Stimulated activated CD4-positive, alpha-beta T cell treated with anti-CD3 and anti-CD28 coated beads, Interleukin-1b, Interleukin-23, amount 100 ng/mL, for 24 hours (primary cell): ENCODE results near the gene RUFY4.
"Not testable (repeated sequence)": the region's sequence is repeated elsewhere in the genome, so short reads cannot be mapped to it uniquely, and the experiment has no call there.

Experiments
- DNase-seq, 4 experiments: peaks; one replicate each; pipeline ENCODE4 v3.0.0-alpha.2; 2020; ENCODE audit warnings: low read depth in 4 of 4, low spot score in 1 of 4

The RUFY4 gene

DNA sequence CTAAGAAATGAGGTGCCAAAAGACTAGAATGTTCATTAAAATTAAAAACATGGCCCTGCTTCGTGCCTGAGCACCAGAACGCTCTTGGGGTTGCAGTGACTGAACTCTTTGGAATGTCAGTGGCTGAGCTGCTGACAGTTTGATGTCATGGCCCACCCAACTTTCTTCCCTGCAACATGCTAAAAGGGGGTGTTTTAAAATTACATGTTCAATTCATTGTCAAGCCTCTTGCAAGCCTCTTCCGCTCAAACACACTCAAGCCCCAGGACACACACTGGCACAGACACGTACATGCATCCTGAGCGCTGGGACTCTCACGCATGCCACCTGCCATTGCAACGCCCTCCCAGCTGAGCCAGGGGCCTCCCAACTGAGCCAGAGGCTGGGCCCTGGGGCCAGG lies 12.6 kb downstream of the RUFY4 start:
- no peak for DNase-seq

DNA sequence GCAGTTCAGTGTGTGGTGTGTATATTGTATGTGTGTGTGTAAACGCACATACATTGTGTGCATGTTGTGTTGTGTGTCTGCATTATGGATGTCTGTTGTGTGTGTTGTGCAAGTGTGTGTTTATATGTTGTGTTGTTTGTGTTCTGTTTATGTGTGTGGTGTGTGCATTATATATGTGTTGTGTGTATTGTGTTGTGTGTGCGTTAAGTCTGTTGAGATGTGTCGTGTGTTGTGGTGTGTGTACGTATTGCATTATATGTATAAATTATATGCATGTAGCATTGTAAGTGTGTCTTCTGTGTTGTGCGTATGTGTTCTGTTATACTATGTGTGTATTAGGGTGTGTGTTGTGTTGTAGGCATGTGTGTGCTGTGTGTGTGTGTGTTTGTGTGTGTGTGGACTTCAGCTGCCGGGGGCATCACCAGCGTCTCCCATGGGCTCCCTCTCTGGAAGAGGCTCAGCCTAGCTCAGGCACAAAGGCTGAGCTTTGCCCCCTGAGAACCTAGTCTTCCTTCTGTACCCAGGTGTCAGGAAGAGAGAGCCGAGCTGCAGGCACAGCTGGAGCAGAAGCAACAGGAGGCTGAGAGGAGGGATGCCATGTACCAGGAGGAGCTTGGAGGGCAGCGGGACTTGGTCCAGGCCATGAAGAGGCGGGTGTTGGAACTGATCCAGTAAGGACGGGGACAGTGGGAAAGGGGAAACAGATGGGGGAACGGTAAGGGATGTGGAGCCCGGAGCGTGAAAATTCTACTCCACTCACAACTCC lies 13.7 kb downstream of the RUFY4 start:
- DNase-seq, result no peak

DNA sequence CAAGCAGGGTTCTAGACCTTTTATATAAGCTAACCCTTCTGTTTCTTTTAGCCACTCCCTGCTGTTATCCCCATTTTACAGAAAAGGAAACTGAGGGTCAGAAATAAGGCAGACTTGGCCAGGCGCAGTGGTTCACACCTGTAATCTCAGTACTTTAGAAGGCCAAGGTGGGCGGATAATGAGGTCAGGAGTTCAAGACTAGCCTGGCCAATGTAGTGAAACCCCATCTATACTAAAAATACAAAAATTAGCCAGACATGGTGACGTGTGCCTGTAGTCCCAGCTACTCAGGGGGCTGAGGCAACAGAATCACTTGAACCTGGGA lies 14.3 kb downstream of the RUFY4 start:
- DNase-seq, result no peak

DNA sequence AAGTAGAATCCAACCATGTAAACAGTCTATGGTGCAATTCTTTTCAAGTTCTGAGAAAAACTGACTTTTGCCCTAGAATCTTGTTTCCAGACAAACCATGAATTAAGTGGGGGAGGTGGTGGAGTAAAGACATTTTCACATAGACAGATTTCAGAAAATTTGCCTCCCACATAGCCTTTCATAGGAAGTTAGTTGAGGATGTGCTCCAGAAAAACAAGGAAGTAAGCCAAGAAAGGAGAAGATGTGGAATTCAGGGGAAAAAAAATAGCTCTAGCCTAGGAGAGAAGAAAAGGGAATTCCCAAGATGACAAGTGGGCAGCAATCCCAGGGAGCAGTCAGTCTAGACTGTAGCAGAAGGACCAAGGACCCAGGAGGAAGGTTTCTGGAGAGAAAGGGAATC lies 17.4 kb downstream of the RUFY4 start:
- DNase-seq, result no peak

DNA sequence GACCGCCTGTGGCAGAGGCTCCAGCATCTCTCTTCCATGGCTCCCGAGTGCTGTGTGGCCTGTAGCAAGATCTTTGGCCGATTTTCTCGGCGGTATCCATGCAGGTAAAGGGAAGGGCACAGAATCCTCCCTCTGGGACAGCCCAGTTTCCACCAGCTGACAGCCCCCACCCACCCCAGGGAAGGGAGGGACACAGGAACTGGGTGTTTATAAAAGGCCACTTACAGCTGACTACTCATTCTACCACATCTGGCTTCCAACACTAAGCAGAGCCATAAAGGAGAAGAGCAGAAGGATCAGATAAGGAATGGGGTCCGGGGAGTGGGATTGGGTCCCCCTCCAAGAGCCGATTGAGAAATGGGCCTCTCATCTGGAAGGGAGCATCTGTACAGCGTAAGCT lies 20.2 kb downstream of the RUFY4 start:
- DNase-seq, result no peak

DNA sequence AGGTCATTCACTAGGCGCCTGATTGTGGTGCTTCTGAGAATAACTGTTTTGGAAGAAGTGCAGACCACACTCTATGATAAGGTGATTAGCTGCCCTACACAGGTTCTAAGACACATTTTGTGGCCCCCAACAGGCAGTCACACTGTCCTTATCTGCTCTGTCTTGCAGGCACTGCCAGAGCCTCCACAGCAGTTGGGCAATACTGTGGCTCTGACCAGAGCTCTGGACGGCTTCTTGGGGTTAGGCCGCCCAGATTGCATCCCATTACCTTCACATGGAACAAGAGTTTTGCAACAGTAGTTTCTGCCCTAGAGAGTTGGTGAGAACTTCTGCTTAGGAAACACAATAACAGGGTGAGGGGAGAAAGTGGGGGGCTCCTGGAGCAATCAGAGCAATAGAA lies 22.7 kb downstream of the RUFY4 start:
- DNase-seq, result no peak

DNA sequence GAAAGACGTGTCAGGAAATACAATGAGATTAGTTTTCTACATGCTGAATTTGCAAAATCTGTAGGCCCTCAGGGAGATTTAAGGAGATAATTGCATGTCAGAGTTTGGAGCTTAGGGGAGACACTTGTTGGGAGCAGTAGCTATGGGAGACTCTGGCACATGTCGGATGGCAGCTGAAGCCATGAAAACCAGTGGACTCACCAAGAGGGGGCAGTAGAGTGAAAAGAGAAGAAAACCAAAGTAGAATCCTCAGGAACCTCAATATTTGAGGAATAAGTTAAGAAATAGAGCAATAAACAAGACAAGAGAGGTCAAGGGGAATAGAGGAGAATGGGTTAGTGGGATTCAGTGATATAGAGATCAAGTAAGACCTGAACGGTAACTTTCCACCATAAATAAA lies 24.8 kb downstream of the RUFY4 start:
- DNase-seq, result no peak

DNA sequence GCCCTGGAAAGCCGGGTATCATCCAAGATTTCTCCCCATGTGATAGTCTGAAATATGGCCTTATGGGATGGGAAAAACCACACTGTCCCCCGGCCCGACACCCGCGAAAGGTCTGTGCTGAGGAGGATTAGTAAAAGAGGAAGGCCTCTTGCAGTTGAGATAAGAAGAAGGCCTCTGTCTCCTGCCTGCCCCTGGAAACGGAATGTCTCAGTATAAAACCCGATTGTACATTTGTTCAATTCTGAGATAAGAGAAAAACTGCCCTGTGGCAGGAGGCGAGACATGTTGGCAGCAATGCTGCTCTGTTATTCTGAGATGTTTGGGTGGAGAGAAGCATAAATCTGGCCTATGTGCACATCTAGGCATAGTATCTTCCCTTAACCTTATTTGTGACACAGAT lies 26.8 kb downstream of the RUFY4 start:
- no peak for DNase-seq

DNA sequence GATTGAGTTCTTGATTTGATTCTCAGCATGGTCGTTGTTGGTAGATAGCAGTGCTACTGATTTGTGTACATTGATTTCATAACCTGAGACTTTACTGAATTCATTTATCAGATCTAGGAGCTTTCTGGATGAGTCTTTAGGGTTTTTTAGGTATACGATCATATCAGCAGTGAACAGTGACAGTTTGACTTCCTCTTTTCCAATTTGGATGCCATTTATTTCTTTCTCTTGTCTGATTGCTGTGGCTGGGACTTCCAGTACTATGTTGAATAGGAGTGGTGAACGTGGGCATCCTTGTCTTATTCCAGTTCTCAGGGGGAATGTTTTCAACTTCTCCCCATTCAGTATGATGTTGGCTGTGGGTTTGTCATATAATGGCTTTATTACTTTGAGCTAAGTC lies 28.9 kb downstream of the RUFY4 start:
- no peak for DNase-seq

DNA sequence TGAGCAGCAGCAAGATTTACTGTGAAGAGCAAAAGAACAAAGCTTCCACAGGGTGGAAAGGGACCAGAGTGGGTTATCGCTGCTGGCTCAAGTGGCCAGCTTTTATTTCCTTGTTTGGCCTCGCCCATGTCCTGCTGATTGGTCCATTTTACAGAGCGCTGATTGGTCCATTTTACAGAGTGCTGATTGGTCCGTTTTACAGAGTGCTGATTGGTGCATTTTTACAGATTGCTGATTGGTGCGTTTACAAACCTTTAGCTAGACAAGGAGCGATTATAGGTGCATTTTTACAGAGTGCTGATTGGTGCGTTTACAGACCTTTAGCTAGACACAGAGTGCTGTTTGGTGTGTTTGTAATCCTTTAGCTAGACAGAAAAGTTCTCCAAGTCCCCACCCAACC lies 39.8 kb downstream of the RUFY4 start:
- not testable (repeated sequence) for DNase-seq

DNA sequence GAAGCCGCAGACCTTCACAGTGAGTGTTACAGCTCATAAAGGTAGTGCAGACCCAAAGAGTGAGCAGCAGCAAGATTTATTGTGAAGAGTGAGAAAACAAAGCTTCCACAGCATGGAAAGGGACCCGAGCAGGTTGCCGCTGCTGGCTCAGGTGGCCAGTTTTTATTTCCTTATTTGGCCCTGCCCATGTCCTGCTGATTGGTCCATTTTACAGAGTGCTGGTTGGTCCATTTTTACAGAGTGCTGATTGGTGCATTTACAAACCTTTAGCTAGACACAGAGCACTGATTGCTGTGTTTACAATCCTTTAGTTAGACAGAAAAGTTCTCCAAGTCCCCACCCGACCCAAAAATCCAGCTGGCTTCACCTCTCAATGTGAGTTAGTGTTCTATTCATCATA lies 52.7 kb downstream of the RUFY4 start:
- DNase-seq, result not testable (repeated sequence)

DNA sequence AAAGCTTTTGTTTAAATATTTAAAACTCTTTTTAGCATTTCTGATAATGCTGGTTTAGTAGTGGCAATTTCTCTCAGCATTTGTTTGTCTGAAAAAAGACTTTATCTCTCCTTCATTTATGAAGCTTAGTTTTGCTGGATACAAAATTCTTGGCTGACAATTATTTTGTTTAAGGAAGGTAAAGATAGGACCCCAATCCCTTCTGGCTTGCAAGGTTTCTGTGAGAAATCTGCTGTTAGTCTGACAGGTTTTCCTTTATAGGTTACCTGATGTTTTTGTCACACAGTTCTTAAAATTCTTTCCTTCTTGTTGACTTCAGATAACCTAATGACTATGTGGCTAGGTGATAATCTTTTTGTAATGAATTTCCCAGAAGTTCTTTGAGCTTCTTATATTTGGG lies 53.2 kb downstream of the RUFY4 start:
- DNase-seq, result not testable (repeated sequence)

DNA sequence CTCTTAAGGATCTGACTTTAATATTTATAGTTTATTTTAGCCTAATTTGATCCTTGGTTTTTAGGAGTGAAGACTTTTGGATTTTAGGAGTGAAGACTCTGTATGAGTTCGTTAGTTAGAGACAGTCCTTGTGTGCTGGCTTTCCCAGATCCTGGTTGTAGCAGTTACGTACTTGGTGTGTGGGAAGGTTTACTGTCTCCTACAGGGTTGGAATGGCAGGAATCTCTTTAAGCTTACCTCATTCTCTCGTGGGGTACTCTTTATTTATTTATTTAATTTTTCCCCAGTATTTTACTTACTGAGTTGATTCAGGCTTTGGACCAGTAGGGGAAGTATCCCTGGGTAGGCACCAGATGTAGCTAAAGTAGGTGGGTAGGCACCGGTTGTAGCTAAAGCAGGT lies 54.9 kb downstream of the RUFY4 start:
- DNase-seq, result no peak

DNA sequence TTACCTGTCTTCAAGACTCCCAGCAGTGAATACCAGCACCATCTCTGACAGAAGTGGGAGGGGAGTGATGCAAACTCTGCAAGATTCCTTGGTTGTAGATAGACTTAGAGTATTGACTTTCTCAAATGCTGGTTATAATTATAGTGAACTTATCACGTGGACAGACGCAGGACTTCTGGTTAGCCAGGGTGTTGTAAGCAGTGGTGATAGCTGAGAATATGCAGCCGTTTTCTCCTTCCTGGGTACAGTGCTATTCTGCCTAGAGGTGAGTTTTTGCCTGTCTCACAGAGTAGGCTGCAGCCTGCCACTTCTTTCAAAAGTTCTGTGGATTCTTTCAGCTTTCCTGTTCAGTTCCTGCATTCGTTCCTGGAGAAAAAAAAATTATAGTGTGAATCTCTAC lies 56.0 kb downstream of the RUFY4 start:
- DNase-seq, result no peak

DNA sequence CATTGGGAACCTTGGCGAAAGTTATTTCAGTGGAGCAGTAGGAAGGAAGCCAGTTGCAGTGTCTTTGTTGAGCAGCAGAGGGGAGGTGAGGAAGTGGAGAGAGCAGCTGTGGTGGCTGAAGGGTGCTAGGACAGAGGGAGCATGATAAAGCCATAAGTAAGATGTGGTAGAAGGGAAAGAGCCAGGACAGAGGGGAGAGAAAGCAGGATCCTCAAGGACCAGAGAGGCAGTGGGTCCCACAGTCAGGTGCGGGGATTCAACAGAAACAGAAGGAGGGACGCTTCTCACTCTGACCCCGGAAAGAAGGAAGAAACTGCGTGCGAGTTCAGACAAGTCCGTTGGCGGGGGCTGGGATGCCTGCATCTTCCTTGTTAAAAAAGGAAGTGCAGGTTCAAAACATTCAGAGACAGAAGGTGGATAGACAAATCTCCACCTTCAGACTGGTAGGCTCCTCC lies 56.6 kb downstream of the RUFY4 start, which contains the start of gene CXCR2:
Gene CXCR2, plus strand, starts transcription at position 403 of the 455 bp plus-strand sequence. CDS start 8,774 bp downstream, outside the sequence.
- DNase-seq, result no peak

DNA sequence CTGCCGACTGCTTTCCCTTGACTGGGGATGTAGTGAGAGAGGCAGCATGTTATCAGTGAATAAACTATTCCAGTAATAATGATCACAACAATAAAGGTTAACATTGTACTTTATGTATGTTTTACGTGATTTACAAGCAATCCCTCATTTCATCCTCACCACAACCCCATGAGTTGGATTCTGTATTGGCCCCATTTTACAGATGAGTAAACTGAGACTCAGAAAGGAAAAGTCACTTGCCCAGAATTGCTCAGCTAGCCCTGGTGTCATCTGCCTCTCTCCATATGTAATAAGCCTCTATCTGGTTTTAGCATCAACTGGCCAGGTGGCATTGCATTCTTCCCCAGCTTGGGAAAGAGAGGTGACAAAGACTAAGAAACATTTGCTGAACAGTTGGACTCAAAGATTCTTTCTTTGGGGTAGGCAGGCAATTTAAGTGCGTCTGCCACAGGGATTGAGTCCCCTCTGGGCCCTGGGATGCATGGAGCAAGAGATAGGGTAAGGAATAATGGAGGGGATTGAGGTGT lies 58.9 kb downstream of the RUFY4 start:
- DNase-seq, result no peak

DNA sequence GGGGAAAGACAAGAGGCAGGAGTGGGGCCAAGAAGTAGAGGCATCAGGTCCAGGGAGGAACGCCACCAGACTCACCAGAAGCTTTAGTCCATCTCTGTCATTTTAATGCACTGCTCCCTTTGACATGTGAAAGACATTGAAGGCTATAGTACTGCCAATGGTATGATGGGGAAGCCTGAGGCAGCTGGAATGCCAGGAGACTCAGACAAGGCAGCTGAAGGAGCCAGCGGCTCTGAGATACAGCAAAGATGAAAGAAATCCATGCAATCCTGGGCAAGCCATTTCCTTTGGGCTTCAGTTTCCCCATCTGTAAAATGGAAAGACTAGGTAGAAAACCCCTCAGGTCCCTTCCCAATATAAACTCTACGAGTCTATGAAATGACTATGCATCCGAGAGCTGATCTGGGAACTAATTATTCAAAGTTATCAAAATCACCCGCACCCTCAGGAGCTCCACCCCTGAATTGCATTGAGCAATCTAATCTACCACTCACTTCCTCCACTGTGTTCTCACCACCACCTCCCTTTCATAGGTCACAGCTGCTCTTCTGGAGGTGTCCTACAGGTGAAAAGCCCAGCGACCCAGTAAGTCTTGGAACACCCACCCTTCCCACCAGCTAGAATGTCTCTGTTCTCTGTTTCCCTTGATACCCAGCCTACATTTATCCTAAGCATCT lies 59.9 kb downstream of the RUFY4 start:
- no peak for DNase-seq

DNA sequence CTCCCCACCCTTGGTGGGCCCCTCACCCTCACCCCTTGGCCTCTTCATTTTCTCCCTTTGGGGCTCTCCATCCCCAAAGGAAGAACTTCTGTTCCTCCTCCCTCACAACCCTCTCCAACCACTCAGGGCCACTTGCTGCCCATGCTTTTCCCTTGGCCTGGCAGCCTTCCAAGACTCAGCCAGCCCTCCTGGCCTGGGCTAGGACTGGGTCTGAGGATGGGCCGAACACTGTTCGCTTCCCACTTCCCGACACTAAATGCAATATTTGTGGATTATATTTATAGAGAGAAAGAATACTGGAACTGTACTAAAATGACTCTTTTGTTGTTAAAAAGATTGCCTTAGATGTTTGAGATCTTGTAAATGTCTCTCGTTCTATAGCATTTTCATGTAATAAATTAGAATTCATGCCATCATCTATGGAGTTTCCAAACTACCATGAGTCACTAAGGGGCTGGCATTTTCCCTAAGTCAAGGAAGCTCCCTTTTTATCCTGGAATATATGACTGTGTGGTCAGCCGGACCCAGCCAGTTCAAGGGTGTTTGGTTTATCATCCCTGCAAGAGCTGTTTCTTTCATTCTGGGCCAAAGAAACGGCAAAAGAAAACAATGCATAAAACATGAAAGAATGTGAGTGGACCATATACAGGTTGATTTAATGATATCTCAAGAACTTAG lies 60.5 kb downstream of the RUFY4 start:
- no peak for DNase-seq

DNA sequence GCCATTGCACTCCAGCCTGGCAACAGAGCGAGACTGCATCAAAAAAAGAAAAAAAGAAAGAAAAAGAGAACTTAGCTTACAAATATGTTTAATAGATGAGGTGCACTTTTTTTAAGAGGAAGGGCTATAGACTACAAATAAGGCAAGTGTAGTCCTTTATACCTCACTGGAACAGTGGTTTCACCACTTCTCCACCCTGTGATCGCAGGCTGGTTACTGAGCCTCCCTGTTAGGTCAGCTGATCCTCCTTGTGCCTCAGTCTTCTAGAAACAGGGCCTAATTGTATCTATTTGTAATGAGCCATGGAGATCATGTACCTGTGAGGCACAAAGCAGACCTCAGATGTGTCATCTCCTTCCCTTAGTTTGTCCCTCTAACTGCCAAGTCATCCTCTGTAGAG lies 61.3 kb downstream of the RUFY4 start:
- DNase-seq, result no peak

DNA sequence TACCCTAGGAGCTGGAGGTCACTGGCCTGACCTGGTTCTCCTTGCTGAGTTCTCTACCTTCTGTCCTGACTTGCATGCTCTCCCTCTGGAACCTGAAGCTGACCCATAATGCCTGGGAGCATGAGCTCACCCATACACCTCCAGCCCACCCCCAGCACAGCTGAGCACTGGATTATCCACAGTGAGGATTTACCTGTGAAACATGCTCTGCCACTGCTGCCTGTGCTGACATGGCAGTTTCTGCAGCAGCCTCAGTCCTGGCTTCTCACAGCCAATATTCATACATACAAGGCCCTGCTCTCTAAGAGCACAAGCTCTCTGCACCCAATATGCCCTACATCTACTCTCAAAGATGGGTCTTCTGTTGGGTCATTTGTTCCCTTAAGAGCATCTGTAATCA lies 61.8 kb downstream of the RUFY4 start:
- no peak for DNase-seq

DNA sequence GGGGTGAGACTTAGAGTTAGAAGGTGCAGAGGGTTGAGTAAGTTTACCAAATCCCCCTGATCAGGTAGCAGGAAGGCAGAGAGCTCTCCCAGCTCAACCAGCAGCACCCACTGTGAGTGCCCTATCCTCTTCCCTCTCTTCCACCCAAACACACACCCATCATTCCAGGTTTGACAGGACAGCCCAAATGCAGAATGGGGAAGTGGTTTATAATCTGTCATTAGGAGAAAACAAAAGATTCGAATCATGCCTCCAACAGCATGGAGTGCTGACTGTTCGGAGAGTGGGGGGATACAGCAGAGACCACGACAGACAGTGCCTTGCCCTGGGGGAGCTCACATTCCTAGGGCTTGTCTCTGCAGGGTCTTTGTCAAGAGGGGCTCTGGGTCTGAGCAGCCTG lies 68.5 kb downstream of the RUFY4 start:
- DNase-seq, result no peak

DNA sequence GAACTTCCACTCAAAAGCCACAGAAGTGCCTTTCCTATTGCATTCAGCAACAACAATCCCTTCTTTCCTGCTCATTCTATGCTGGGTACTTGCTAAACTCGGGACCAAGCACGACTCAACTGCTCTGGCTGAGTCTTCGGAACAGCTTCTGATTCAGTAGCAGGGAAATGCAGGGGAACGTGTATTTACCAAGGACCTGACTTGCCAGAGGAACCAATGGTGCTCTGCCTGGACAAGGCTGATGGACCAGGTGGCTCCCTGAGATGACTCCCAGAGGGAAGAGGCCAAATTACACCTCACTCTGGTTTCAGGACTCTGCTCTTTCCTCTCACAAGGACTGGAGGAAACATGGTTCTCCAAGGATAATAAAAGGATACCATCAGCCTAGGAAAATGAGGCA lies 69.0 kb downstream of the RUFY4 start:
- DNase-seq, result no peak
